Epithelial cell of esophagus (primary cell): Measurements from ENCODE around the gene POLN.

Experiments
- DNase-seq: peaks from one replicate; pipeline ENCODE4 v3.0.0; 2010; ENCODE audit warnings: low read depth
- H3K4me3 ChIP-seq: 2 replicates; pipeline ENCODE4 v1.5.1; 2011; ENCODE audit warnings: mild to moderate bottlenecking, low read length, control low read depth
- CTCF ChIP-seq: IDR thresholded peaks from 2 replicates; pipeline ENCODE4 v1.5.1; 2011; ENCODE audit warnings: low read depth, mild to moderate bottlenecking, low read length, control low read depth, inconsistent platforms; ENCODE audit not compliant: insufficient read depth; ENCODE audit errors: missing control alignments

The POLN gene

GRCh38 chr4:2077537-2078460, 164.1 kb downstream of the POLN start:
- no peak for DNase-seq
- no peak for TF ChIP-seq CTCF

GRCh38 chr4:2076908-2077536, 164.9 kb downstream of the POLN start:
- DNase-seq, result no peak
- H3K4me3 ChIP-seq, result no peak overlapping the region
- no peak for TF ChIP-seq CTCF

More at GRCh38 chr4:2077537-2078460, 164.1 kb downstream of the POLN start:
- no peak overlapping the region for H3K4me3 ChIP-seq

GRCh38 chr4:2075987-2076907, 165.7 kb downstream of the POLN start:
- H3K4me3 ChIP-seq, result no peak overlapping the region
- DNase-seq, result no peak
- TF ChIP-seq CTCF, result no peak

GRCh38 chr4:2075171-2075986, 166.5 kb downstream of the POLN start:
- DNase-seq, result no peak
- no peak overlapping the region for H3K4me3 ChIP-seq
- TF ChIP-seq CTCF, result no peak

GRCh38 chr4:2074588-2074987, 167.3 kb downstream of the POLN start:
- no peak for DNase-seq
- no peak overlapping the region for H3K4me3 ChIP-seq
- no peak for TF ChIP-seq CTCF
